ENCODE results near the gene DAAM1. TPM values are rescaled to one million over a fixed set of nuclear protein-coding genes. Genes with fewer than 3 reads are reported as not detected.

Gene DAAM1
- total RNA-seq, 1 experiment from 2014 or later = 13.3 TPM

GRCh38 chr14:59251811-59252771 lies 63.6 kb downstream of the DAAM1 start:
- TF ChIP-seq TCF7L2 (IDR thresholded peaks at IDR 0.05; ENCODE audit: low read depth, low read length) (no peak), SIN3A (IDR thresholded peaks at IDR 0.05; ENCODE audit: borderline replicate concordance, insufficient read depth, low read depth, low read length) (no peak), POLR2AphosphoS5 (IDR thresholded peaks at IDR 0.05; ENCODE audit: low read depth, low read length) (no peak)
- TF ChIP-seq, protein P1, sequence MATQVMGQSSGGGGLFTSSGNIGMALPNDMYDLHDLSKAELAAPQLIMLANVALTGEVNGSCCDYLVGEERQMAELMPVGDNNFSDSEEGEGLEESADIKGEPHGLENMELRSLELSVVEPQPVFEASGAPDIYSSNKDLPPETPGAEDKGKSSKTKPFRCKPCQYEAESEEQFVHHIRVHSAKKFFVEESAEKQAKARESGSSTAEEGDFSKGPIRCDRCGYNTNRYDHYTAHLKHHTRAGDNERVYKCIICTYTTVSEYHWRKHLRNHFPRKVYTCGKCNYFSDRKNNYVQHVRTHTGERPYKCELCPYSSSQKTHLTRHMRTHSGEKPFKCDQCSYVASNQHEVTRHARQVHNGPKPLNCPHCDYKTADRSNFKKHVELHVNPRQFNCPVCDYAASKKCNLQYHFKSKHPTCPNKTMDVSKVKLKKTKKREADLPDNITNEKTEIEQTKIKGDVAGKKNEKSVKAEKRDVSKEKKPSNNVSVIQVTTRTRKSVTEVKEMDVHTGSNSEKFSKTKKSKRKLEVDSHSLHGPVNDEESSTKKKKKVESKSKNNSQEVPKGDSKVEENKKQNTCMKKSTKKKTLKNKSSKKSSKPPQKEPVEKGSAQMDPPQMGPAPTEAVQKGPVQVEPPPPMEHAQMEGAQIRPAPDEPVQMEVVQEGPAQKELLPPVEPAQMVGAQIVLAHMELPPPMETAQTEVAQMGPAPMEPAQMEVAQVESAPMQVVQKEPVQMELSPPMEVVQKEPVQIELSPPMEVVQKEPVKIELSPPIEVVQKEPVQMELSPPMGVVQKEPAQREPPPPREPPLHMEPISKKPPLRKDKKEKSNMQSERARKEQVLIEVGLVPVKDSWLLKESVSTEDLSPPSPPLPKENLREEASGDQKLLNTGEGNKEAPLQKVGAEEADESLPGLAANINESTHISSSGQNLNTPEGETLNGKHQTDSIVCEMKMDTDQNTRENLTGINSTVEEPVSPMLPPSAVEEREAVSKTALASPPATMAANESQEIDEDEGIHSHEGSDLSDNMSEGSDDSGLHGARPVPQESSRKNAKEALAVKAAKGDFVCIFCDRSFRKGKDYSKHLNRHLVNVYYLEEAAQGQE (IDR thresholded peaks at IDR 0.05; ENCODE audit: insufficient read depth in 1 of 2, low read depth in 2 of 2, low read length in 1 of 2) = no peak
- TF ChIP-seq, protein P2, sequence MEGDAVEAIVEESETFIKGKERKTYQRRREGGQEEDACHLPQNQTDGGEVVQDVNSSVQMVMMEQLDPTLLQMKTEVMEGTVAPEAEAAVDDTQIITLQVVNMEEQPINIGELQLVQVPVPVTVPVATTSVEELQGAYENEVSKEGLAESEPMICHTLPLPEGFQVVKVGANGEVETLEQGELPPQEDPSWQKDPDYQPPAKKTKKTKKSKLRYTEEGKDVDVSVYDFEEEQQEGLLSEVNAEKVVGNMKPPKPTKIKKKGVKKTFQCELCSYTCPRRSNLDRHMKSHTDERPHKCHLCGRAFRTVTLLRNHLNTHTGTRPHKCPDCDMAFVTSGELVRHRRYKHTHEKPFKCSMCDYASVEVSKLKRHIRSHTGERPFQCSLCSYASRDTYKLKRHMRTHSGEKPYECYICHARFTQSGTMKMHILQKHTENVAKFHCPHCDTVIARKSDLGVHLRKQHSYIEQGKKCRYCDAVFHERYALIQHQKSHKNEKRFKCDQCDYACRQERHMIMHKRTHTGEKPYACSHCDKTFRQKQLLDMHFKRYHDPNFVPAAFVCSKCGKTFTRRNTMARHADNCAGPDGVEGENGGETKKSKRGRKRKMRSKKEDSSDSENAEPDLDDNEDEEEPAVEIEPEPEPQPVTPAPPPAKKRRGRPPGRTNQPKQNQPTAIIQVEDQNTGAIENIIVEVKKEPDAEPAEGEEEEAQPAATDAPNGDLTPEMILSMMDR (IDR thresholded peaks at IDR 0.05) = no peak
- ChIA-PET POLR2A (no interaction called here), CTCF (no interaction called here)
- DNase-seq (ENCODE audit: low read depth, low spot score) (no peak), ATAC-seq (no peak)
- Histone ChIP-seq H3K27me3 (ENCODE audit: control insufficient read depth, insufficient read depth, low read length) (no peaks in the 10 kb centered on the region), H3K4me3 (ENCODE audit: low read depth in 2 of 2, low read length in 2 of 2) (no peak overlapping the region), H3K4me1 (ENCODE audit: control insufficient read depth, insufficient read depth, low read length) (peaks cover 5% of the 10 kb centered on the region; the same call in 1 of the 2 replicates), H3K27ac (ENCODE audit: low read length) (no peak overlapping the region), H3K9me3 (ENCODE audit: control insufficient read depth, insufficient read depth, low read depth, low read length) (no peaks in the 10 kb centered on the region), H3K36me3 (ENCODE audit: control insufficient read depth, insufficient read depth, low read length) (no peaks in the 10 kb centered on the region)
- intact Hi-C loops (cut with micrococcal nuclease; ENCODE audit: unreplicated experiment) (no loop called here), in situ Hi-C loops (cut with HindIII; ENCODE audit: low pct_unique_long_range_greater_than_20kb, low sequenced_read_pairs) (no loop called here)
- no TSS peak for BruUV-seq (replicated peaks)

GRCh38 chr14:59252772-59253500 lies 64.5 kb downstream of the DAAM1 start:
- H3K27ac ChIP-seq (ENCODE audit: low read length) = no peak overlapping the region
- H3K27me3 ChIP-seq (ENCODE audit: control insufficient read depth, insufficient read depth, low read length) = no peaks in the 10 kb centered on the region
- in situ Hi-C loops (cut with HindIII; ENCODE audit: low pct_unique_long_range_greater_than_20kb, low sequenced_read_pairs) (no loop called here), intact Hi-C loops (cut with micrococcal nuclease; ENCODE audit: unreplicated experiment) (no loop called here)
- no peaks in the 10 kb centered on the region for H3K9me3 ChIP-seq (ENCODE audit: control insufficient read depth, insufficient read depth, low read depth, low read length)
- ChIA-PET POLR2A (no interaction called here), CTCF (no interaction called here)
- no peak overlapping the region for H3K4me3 ChIP-seq (ENCODE audit: low read depth in 2 of 2, low read length in 2 of 2)
- H3K36me3 ChIP-seq (ENCODE audit: control insufficient read depth, insufficient read depth, low read length) = no peaks in the 10 kb centered on the region
- no peak for DNase-seq (ENCODE audit: low read depth, low spot score)
- peaks cover 5% of the 10 kb centered on the region; the same call in 1 of the 2 replicates for H3K4me1 ChIP-seq (ENCODE audit: control insufficient read depth, insufficient read depth, low read length)
- BruUV-seq (replicated peaks) = no TSS peak
- TF ChIP-seq, protein P2 (IDR thresholded peaks at IDR 0.05) = no peak
- TF ChIP-seq, protein P1 (IDR thresholded peaks at IDR 0.05; ENCODE audit: insufficient read depth in 1 of 2, low read depth in 2 of 2, low read length in 1 of 2) = no peak
- TF ChIP-seq POLR2AphosphoS5 (IDR thresholded peaks at IDR 0.05; ENCODE audit: low read depth, low read length) (no peak), SIN3A (IDR thresholded peaks at IDR 0.05; ENCODE audit: borderline replicate concordance, insufficient read depth, low read depth, low read length) (no peak), TCF7L2 (IDR thresholded peaks at IDR 0.05; ENCODE audit: low read depth, low read length) (no peak)
- ATAC-seq = no peak

Measured in Panc1 (cell line).